ENCODE data around the gene HBZ.
"Not testable (repeated sequence)": the region's sequence is repeated elsewhere in the genome, so short reads cannot be mapped to it uniquely, and the experiment has no call there.

The HBZ gene

DNA sequence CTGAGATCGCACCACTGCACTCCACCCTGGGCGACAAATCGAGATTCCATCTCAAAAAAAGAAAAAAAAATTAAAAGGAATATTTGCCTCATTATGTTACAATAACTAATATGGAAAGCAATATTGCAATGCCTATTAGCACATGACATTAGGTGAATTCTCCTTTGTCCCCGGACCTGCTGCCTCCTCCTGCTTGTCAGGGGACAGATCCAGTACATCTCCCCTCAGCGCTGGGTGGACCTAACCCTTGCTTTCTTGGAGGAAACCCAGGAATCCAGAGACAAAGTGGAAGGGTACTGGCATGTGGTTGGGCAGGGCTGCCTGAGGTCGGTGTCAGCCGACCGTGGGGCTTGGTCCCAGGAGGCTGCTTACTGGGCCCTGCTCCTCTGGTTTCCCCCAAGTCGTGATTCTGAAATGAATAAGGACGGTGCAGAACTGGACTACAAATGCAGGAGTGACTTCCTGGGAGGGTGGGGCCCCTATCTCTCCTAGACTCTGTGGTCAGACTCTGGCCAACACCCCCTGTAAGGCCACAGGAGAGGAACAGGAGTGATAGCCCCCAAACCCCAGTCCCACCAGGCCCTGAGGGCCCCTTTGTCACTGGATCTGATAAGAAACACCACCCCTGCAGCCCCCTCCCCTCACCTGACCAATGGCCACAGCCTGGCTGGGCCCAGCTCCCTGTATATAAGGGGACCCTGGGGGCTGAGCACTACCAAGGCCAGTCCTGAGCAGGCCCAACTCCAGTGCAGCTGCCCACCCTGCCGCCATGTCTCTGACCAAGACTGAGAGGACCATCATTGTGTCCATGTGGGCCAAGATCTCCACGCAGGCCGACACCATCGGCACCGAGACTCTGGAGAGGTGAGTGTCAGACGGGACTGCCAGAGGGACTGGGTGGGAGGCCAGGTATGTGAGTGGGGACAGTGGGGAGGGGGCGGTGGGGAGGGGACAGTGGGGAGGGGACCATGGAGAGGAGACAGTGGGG lies at the start of gene HBZ:
Gene HBZ, plus strand, starts transcription at position 504 of the 988 bp plus-strand sequence. Its CDS starts 266 bp downstream, at position 770.
- DNase-seq (ENCODE audit: low read depth): no peak

DNA sequence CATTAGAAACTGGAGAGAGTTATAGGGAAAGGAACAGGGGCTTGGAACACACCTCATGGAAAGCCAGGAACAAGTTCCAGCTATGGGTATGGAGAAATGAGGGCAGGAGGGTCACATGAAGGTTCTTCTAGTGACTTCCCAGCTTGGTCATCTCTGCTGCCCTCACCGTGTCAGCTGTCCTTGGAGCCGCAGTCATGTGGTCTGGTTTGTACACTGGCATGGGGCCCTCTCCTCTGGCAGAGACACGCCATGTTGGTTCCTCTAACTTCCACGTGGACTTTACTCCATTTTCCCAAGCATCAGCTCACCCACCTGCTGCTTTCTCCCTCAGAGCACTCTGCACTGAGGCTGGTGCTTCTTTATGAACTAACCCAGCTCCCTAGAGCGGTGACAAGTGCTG lies 48.1 kb upstream of the HBZ start:
- no peak for DNase-seq (ENCODE audit: low read depth)

GRCh38 chr16:104928-105327 lies 47.5 kb upstream of the HBZ start:
- DNase-seq (ENCODE audit: low read depth): no peak

DNA sequence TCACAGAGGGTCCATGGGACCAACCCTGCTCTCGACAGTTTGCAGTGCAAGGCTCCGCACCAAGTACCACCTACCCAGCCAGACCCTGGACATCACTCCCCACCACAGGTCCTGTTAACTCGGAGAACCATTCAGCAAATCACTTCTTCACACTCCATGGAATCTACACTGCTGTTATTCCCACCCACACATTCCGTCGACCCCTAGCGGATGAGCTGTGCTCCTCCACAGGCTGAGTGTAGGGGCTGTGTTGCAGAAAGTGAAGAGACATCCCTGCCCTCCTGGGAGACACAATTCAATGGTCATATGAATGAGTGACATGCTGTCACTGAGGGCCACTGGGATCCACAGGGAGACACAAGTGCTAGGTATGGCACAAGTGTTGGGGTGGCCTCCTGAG lies 46.9 kb upstream of the HBZ start:
- no peak for DNase-seq (ENCODE audit: low read depth)

- peak; percentile 82 for DNase-seq (ENCODE audit: low read depth)
These were observed 45.7 kb upstream of the HBZ start for GRCh38 chr16:106623-107324.

DNA sequence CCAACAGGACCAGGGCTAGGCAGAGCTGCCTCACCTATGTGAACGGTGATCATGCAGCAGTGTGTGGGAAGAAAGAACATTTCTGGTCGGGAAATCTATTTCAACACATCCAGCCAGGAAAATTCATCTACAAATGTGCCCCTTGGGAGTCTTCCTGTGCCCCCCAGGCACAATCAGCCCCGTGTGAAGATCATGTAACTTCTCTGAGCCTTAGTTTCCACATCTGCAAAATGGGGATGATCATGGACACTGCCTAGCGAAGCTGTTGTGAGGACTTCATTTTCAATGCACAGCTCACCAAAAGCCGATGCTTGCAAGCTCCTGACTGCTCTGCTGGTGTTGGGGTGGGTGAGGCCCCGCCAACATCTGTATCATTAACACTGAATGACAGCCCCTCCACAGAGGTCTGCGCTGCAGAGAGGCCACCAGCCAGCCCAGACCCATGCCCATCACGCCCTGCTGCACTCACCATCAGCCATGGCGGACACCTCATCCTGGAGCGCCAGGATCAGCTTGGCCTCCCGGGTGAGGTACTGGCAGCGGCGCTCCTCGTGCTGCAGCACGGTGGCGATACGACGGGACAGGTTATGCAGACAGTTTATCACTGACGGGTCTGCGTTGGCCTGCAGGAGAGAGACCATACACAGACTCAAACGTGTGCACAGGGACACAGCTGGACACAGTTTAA lies 40.1 kb upstream of the HBZ start:
- no peak for DNase-seq (ENCODE audit: low read depth)

DNA sequence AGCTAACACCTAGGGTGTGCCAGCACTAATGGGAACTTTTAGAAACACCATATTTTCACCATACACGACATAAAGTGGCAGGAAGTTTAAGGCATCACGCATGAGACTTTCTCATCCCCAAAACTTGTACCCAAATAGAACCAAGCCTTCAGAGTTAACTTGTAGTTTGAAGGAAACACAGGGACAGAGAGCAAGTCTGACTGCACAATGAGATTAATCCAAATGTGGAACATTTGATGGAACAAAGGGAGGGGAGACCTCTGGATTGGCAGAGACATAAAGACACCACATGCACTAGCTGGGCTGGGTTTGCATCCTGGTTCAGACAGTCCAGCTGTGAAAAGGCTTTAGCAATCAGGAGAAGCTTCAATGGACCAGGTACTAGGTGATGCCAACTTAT lies 38.1 kb upstream of the HBZ start:
- DNase-seq (ENCODE audit: low read depth): no peak

DNA sequence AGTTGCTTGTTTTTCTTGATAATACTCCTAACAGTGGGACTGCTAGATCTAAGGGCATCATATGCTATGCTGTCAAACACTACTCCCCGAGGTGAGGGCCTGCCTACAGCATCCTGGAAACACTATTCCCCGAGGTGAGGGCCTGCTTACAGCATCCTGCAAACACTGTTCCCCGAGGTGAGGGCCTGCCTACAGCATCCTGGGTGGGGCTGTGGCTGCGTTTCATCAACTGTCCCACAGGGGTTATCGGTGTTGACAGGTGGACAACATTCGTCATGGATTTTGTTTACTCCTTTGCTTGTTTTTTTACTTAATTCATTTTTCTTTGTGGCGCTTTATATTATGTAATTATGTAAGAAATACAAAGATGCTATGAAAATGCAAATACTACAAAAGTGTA lies 36.4 kb upstream of the HBZ start:
- DNase-seq (ENCODE audit: low read depth): no peak

GRCh38 chr16:117379-118365 lies 34.8 kb upstream of the HBZ start:
- DNase-seq (ENCODE audit: low read depth): peak; percentile 55

DNA sequence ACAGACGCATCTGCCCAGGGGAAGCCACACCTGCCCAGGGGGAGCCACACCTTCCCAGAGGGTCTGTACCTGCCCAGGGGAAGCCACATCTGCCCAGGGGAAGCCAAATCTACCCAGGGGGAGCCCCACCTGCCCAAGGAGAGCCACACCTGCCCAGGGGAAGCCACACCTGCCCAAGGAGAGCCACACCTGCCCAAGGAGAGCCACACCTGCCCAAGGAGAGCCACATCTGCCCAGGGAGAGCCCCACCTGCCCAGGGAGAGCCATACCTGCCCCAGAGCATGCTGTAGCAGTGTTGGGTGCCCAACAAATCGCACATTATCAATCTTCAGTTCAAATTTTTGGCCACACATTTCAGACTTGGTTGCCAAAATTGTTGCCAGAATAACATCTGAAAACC lies 33.6 kb upstream of the HBZ start:
- DNase-seq (ENCODE audit: low read depth): no peak

DNA sequence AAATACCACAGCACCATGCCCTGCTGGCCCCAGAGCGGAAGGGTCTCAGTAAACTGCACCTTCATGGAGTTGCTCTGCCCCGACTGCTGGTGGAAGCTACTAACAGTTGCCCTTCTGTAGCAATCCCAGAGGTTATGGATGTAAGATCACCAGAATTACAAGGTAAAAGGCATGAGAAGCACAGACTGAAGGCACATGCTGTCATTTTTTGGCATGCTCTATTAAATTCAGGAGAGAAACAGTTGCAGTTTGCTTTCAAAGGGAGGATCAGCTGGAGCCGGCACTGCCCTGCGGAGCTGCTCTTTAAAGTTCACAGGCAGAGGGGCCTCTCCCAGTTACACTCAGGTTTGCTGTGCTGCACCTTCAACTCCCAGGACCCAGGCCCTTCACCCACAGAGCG lies 33.1 kb upstream of the HBZ start:
- no peak for DNase-seq (ENCODE audit: low read depth)

DNA sequence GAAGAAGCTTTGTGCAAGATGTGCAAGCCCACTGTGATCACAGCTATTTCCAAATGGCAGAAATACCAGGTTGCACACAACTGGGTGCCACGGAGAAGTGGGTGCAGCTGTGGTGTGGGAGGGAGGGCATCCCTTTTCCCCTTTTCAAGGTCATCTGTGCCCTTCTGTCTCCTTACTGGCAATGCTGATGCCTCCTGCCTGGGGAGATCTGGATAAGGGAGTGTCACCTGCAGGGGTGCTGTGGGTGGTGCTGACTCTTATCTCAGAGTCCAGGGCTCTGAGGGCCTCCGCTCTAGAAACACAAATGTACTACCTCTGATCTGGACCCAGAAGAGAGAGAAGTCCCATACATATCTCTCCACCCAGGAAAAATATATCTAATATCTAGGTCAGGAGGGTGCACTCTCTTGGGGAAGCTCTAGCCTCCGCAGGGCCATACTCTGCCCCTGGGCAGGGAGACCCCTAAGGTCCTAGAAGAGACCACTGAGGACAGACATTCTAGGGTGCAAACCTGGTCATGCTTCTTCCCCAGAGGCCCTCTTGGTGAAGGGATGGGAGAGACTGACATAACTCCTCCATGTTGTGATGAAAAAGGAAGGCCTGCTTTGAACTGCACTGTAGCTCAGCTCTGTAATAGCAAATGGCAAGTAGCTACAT lies 32.5 kb upstream of the HBZ start:
- no peak for DNase-seq (ENCODE audit: low read depth)

- no peak for DNase-seq (ENCODE audit: low read depth)
These were observed 31.7 kb upstream of the HBZ start for GRCh38 chr16:120756-121155.

GRCh38 chr16:122361-122760 lies 30.1 kb upstream of the HBZ start:
- no peak for DNase-seq (ENCODE audit: low read depth)

- not testable (repeated sequence) for DNase-seq (ENCODE audit: low read depth)
These were observed 28.7 kb upstream of the HBZ start for GRCh38 chr16:123558-124350.

DNA sequence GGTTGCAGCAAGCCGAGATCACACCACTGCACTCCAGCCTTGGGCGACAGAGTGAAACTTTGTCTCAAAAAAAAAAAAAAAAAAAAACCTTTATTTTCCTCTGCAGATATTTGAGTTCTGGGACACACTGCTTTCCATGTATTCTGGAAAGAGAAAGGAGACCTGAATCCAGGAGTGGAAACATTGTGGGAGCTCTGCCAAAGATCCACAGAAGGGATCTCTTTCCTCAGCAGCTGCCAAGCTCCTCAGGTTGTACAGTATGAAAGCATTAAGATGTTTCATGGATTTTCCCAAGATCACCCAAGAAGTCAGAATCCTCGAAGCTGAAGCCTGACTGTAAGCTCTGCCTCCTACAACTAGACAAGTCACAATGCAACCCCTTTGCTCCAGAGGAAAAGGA lies 27.4 kb upstream of the HBZ start:
- no peak for DNase-seq (ENCODE audit: low read depth)

DNA sequence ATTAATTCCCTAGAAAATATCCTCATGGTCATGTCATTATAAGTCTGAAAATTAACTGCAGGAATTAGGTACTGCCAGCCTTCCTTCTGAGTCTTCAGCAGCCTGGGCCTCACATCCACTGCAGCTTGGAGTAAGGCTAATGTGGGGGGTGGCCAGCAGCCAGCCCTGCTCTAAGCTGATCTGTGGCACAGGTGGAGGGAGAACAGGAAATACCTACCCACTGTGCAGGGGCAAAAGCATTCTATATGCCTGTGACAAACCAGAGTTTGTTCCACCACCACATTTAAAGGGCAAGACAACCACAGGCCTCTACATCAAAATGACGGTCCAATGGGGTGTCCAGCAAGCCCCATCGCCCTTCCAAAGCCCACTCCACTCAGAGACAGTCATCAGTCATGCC lies 23.4 kb upstream of the HBZ start:
- DNase-seq (ENCODE audit: low read depth): no peak

DNA sequence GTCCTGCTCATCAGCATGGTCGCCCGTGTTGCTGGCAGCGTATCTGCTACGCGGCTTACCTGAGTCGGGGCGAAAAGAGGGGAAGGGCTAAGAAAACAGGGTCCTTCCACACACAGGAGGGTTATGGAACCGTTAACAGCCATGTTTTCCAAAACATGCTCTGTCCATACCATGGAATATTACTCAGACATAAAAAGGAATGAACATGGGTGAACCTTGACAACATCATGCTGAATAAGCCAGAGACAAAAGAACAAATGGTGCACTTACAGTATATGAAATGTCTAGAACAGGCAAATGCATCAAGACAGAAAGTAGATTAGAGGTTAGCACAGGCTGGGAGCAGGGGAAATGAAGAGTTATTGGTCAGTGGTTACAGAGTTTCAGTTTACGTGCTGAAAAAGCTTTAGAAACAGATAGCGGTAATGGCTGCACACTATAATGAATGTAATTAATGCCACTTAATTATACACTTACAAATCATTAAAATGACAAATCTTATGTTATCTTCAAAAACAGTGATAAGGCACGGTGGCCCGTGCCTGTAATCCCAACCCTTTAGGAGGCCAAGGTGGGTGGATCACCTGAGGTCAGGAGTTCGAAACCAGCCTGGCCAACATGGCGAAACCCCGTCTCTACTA lies 21.8 kb upstream of the HBZ start:
- no peak for DNase-seq (ENCODE audit: low read depth)

DNA sequence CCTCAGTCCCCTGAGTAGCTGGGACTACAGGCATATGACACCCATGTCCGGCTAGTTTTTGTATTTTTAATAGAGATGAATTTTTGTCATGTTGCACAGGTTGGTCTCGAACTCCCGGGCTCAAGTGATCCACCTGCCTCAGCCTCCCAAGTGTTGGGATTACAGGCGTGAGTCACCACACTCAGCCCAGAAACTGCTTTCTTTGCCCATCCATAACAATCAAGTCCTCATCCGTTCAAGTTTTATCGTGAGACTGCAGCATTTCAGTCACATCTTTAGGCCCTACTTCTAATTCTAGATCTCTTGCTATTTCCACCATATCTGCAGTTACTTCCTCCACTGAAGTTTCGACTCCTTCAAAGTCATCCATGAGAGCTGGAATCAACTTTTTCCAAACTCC lies 20.3 kb upstream of the HBZ start:
- no peak for DNase-seq (ENCODE audit: low read depth)

DNA sequence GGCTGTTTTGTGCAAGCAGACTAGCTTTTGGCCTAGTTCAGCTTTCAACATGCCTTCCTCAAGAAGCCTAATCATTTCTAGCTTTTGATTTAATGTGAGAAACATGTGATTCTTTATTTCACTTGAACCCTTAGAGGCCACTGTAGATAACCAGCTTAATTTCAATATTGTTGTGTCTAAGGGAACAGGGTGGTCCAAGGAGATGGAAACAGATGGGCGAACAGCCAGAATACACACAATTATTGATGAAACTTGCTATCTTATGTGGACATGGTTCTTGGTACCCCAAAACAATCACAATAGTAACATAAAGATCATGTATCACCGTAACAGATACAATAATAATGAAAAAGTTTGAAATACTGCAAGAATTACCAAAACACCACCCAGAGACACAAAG lies 18.7 kb upstream of the HBZ start:
- DNase-seq (ENCODE audit: low read depth): no peak

All from EH (cell line).